HG02588 (cell line): Measurements from ENCODE around the gene ZNF740.

Source experiments
- ATAC-seq: cut with Tn5 transposase; IDR thresholded peaks from one replicate; pipeline ENCODE4 v1.9.1; 2021; ENCODE audit warnings: mild to moderate bottlenecking, moderate library complexity; ENCODE audit not compliant: unreplicated experiment

The ZNF740 gene

DNA sequence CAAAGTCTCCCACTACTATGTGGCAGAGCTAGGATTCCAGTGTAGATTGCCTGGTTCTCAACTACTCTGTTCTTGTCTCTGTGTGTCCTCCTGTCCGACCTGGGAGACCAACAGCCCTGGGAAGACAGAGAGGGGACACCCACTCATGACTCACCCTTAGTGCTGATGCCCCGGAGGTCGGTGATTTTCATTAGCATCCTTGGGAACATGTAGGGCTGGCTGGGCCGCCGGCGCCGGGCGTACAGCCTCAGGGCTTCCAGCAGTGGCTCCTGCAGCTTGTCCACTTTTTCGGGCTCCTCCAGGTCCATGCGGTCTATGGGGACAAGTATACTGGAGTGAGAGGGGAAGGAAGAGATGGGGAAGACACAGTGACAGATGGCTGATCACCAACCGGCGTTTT lies 32.4 kb downstream of the ZNF740 start:
- no peak for ATAC-seq

GRCh38 chr12:53213348-53213747 lies 32.8 kb downstream of the ZNF740 start:
- ATAC-seq = no peak

- ATAC-seq = no peak
Measured at GRCh38 chr12:53214221-53214620, 33.7 kb downstream of the ZNF740 start.

DNA sequence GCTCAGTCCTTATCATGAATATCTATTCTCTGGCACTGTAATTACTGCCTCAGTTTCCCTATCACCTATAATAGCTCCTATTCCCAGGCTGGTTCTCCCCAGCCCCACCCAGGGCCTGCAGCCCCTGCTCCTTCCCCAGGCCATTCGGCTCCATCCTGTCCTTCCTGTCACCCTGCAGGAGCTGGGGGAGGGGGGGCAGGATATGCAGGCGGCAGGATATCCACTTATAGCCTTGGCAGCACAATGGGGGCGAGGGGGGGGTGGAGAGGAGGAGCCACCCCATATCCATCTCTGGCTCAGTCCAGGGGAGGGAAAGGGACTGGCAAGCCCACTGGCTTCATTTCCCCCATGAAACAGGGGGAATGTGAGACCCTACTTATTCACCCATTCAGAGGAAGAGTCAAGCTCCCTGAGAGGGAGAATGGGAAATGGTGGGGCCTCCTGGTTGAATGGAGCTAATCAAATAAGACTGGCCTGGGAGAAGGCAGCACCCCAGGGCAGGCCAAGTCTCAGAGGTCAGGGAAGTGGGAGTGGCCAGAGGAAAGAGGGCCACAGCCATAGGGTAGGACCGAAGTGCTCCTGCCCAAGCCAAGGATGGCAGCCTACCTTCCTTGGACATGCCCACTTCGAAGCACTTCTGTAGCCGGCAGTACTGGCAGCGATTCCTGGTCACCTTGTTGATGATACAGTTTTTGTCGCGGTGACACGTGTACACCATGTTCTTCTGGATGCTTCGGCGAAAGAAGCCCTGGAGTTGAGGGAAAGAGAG lies 34.3 kb downstream of the ZNF740 start:
- no peak for ATAC-seq

- no peak for ATAC-seq
Measured at GRCh38 chr12:53215497-53215896, 35.0 kb downstream of the ZNF740 start.

DNA sequence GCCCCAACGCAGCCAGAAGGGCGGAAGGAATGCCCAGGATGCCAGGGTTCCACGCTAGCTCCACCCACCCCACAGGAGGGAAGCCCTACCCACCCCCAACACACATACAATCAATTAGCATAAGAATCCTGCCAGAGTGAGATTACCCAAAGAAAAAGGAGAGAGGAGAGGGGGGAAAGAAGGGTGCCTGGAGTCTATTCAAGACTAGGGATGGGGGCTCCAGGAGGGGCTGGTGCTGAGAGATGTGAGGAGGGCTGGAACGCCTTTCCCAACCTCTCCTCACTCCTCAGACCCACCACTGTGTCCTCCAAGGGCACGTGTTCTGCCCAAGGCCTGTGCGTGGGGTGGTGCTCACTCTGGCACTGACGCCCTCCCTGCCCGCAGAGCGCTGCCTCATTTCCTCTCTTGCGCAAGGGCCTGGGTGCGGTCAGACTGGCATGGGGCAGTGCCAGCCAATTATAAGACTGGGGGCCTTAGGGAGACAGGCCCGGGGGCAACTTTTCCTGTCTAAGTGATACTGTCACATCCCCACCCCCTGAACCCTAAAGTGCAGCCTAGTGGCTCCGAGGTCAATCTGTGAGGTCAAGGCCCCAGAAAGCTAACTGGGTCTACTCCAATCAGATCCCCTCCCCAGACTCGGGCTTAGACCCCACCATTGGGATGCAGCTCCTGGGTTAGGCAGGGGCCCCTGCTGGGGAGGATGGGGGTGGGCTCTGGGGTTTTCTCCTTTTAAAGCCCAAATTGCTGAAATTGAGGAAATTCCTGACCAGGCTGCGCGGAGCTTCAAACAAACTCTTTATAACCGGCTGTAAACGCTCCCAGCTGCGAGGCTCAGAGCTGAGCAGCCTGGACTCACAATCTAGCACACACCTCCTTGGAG lies 36.8 kb downstream of the ZNF740 start:
- ATAC-seq = no peak

DNA sequence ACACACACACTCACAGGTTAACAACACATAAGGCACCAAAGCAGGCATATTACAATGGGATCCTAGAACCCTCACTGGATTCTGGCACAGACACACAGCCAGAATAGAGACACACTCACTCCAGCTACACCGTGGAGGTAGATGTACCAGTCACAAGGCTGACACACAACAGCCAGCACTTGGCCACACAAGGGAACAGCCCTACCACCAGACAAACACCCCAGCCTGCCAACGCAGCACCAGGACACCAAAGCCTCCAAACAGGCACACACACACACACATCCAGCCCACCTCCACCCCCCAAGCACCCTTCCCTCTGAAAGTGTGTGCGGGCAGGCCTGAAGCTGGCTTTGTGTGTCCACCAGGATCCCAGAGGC lies 37.4 kb downstream of the ZNF740 start:
- ATAC-seq = no peak

DNA sequence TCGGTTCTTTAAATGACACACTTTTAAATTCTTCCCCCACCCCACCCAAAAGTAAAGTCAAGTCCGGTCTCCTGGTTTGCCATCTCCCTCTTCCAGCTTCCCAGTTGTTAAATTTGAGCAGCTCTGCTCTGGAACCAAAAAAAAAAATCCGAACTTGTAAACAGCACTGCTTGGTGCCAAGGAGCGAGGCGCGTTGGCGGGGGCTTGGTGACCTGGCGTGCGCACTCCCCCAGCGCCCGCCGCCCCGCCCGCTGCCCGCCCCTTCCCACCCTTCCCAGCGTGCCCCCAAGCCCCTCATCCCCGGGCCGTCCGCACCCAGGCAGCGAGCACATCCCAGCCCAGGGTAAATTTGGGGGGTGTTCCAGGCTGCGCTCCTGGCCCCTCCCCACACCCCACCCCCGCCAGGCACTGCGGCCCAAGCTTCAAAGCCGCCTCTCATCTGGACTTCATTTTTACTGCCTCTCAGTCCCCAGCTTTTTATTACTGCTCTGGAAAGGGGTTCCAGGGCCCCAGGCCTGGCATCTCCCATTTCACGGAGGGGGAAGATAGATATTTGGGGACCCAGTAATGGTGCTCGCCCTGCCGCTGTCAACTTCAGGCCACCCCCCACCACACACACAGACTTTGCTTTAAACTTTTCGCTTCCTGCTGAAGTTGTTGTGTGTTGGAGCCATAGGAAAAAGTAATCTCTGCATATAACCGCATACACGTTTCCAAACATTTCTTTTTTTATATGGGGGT lies 38.2 kb downstream of the ZNF740 start:
- no peak for ATAC-seq

DNA sequence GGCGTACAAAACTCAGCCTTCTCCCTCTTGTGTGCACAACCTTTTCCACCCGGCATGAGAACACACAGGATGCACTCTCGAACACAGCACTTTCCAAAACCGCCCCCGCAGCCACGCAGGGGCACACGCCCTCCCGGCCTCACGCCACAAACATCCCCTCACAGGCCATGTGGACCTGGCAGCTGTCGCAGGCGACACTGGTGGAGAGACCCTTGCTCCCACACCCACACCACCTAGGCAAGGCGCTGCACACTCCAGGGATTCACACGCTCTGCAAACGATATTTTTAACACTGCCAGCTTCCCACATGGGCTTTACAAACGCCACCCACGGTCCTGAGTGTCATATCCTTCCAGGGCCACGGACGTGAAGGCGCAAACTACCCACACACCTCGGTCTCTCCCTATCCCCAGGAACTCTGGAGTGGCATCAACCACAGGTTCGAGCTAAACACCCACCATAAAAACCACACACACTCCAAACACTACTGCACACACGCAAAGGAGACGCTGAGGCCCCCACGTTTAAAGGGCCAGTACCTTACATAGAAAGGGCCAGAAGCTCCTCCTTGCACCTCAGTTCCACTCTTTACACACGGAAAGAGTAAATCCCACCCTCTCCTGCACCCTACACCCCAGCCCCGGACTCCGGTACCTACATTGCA lies 38.9 kb downstream of the ZNF740 start:
- peak; percentile 15 for ATAC-seq

GRCh38 chr12:53219956-53220693 lies 39.6 kb downstream of the ZNF740 start:
- peak; percentile 23 for ATAC-seq

DNA sequence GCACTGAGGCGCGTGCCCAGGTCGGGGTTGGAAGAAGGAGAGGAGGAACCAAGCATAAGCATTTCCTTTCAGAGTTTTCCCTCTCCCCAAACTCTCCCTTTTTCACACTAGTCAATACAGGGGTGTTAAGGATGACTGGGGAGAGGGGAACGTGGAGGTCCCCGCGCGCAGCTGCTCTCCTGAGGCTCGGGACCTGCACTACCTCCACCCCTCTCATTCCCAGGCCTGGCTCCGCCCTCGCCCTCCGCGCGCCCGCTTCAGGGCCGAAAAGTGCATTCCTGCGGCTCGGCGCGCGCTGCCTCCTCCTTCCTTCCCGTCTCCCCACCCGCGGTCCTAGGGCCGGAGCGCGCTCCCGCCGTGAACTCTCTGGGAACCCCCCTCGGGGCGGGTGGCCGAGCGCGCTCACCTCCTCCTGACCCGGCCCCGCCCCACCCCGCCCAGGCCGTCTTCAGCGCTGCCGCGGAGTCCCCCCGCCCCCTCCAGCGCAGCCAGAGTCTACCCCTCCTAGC lies 40.2 kb downstream of the ZNF740 start:
- ATAC-seq = peak; percentile 43

- ATAC-seq = peak; percentile 32
Measured at GRCh38 chr12:53221203-53222080, 40.9 kb downstream of the ZNF740 start.

DNA sequence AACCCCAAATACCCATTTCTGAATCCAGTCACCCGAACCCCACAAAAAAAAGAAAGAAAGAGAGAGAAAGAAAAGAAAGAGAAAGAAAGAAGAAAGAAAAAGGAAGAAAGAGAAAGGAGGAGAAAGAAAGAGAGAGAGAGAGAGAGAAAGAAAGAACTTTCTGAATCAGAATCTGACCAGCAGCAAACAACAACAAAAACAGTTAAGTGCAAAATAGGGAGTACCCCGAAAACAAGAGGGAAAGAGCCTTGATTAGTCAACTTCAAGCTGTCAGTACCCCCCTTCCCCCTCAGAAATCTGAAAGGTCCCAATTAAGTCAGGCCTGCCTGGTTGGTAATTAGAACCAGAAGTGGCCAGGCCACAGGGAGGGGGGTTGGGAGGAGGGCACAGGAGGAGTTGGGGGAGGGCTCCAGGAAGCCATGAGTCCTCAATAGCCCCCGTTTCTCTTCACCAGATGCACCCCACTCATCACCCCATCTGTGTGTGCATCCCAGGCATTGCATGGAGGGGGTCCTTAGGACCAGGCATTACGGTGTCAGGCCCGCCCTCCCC lies 41.7 kb downstream of the ZNF740 start:
- ATAC-seq = no peak

DNA sequence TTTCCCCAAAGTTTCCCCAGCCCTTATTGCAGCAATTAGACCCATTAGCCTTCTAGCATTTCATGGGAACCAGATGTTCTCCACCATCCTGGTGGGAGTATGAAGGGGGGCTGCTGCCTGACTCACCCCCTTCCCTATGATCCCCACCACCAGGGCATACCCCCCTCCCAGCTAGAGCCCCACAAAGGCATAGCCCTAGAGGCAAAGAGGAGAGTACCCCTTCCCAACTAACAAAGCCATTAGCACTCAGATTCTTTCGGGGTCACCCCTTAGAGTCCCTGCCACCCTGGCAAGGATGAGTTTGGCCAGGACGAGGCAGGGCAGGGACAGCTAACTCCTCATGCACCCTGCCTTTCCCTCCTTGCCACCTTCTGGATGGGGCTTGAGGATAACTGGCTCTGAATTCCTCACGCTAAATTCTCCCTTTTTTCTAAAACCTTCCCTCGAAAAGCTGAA lies 42.3 kb downstream of the ZNF740 start:
- ATAC-seq = no peak

DNA sequence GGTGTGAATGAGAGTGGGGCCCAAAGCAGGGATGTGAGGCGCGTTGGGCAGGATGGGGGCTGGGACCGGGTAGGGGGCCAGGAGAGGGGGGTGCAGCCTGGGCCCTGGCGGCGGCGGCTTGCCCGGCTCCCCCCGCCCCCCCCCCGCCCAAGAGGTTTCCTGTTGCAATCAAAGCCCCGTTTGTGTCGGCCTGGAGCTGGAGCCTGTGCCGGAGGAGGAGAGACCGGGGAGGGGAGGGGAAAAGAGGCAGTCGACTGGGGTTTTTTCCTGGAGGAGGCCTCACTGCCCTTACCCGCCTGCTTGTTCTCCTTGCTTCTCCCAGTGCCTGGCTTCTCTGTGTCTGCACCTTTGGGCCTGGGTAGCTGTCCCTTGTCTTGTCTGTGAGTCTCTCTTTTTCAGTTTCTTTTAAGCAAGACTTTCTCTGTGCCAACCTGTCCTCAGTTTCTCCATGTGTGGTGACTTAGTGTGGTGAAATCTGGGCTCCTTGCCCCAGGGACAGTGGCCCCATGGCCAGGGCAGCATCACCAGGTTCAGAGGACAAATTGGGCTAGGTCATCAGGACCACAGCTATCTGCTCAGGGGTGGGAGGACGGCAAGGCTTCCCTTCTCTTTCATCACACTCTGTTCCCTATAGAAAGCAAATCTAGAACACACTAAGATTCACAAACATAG lies 43.0 kb downstream of the ZNF740 start:
- no peak for ATAC-seq

DNA sequence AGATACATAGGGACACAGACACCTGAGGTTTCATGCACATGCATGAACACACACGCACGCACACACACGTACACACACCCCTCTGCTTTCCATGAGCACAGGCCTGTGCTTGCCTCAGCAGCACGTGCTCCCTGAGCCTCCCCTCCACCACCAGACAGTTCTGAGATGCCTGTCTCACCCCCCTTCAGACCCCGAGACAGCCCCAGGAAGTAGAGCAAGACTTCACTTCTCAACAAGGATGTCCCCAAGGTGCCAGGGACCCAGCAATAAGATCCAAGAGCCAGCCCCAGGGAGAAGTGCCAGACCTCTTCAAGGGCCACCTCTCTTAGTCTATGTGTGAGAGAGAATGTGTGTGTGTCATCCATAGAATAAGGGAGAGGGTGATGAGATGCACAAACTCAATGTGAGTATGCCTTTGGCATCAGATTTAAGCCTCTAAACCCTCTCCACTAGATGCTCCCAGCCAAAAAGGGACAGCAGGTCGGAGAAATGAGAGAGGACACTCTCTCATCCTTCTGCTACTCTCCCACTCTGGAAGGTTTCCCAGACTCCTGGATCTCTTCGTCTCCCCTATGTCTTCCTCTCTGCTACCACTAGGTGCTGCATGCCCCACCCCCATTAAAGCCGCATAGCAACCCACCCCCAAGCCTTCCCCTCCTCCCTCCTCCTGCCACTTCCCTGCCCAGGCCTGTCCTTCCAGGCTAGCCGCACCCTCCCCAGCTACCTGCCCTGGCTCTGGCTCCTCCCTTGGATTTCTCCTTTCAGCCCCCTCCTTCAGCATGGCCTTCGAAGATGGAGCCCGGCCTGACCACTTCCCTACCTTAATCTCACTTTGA lies 43.8 kb downstream of the ZNF740 start:
- no peak for ATAC-seq
